SU-DHL-6 (cell line): Measurements from ENCODE around the gene NANOS2.

ENCODE experiments used
- H2AFZ ChIP-seq: fragments of 200-600 bp; sonication (generic); 2 replicates; pipeline ENCODE4 v1.6.1; 2014; ENCODE audit warnings: low read depth, mild to moderate bottlenecking, moderate library complexity, mixed read lengths, antibody characterized with exemption, low read length; ENCODE audit not compliant: severe bottlenecking
- H3F3A ChIP-seq: fragments of 200-600 bp; shearing (Covaris generic); 2 replicates; pipeline ENCODE4 v1.6.0; 2016; ENCODE audit warnings: antibody characterized with exemption, mild to moderate bottlenecking; ENCODE audit not compliant: insufficient read depth
- H3K27ac ChIP-seq: fragments of 200-600 bp; sonication (generic); 2 replicates; pipeline ENCODE4 v1.5.1; 2016; ENCODE audit warnings: low read depth, mild to moderate bottlenecking, low read length, moderate library complexity, mixed read lengths
- H3K27me3 ChIP-seq: fragments of 200-600 bp; sonication (generic), shearing (Covaris generic); 2 replicates; pipeline ENCODE4 v1.6.0; 2014; ENCODE audit warnings: mild to moderate bottlenecking, low read length
- H3K36me3 ChIP-seq: fragments of 200-600 bp; sonication (generic); 2 replicates; pipeline ENCODE4 v1.6.1; 2014; ENCODE audit warnings: mild to moderate bottlenecking, low read length, mixed read lengths
- H3K4me2 ChIP-seq: fragments of 300-600, 200-600 bp; shearing (Covaris generic), sonication (generic); 2 replicates; pipeline ENCODE4 v1.6.0; 2014; ENCODE audit warnings: low read length, low read depth, mild to moderate bottlenecking; ENCODE audit not compliant: poor library complexity, severe bottlenecking
- H3K4me3 ChIP-seq: fragments of 200-600 bp; sonication (generic); 2 replicates; pipeline ENCODE4 v1.5.1; 2014; ENCODE audit warnings: antibody characterized with exemption, low read length, mild to moderate bottlenecking, mixed read lengths; ENCODE audit not compliant: insufficient read depth, poor library complexity, severe bottlenecking
- H3K79me2 ChIP-seq: fragments of 200-600 bp; sonication (generic); 2 replicates; pipeline ENCODE4 v1.6.1; 2014; ENCODE audit warnings: mild to moderate bottlenecking, low read length, moderate library complexity; ENCODE audit not compliant: insufficient read depth
- H3K9ac ChIP-seq: fragments of 200-600 bp; sonication (generic); 2 replicates; pipeline ENCODE4 v1.7.0; 2014; ENCODE audit warnings: mild to moderate bottlenecking, low read length
- H3K9me2 ChIP-seq: fragments of 200-600 bp; sonication (generic); replicated peaks from 2 replicates; pipeline ENCODE4 v1.6.1; 2014; ENCODE audit warnings: low read length; ENCODE audit not compliant: insufficient read depth
- H3K9me3 ChIP-seq: fragments of 200-600 bp; sonication (generic); 2 replicates; pipeline ENCODE4 v1.6.1; 2014; ENCODE audit warnings: low read length, mixed read lengths; ENCODE audit not compliant: insufficient read depth
- H4K20me1 ChIP-seq: fragments of 200-600 bp; sonication (generic); 2 replicates; pipeline ENCODE4 v1.6.1; 2014; ENCODE audit warnings: low read depth, mild to moderate bottlenecking, antibody characterized with exemption, low read length, moderate library complexity, mixed read lengths
- CTCF ChIP-seq: fragments of 200-600 bp; sonication (generic); IDR thresholded peaks from one replicate; pipeline ENCODE4 v1.5.1; 2017; ENCODE audit warnings: antibody characterized with exemption, mild to moderate bottlenecking, low read length, moderate library complexity; ENCODE audit not compliant: insufficient read depth, poor library complexity, severe bottlenecking
- EZH2phosphoT487 ChIP-seq: fragments of 200-600 bp; sonication (generic), shearing (Covaris generic); conservative IDR thresholded peaks from 2 replicates; pipeline ENCODE4 v1.6.1; 2018; ENCODE audit warnings: mild to moderate bottlenecking, antibody characterized with exemption, low read length, moderate library complexity, mixed read lengths

The NANOS2 gene

GRCh38 chr19:45952341-45952685 lies 37.7 kb upstream of the NANOS2 start:
- no peak overlapping the region for H2AFZ ChIP-seq
- no peaks in the 10 kb centered on the region for H3K79me2 ChIP-seq
- H3K27me3 ChIP-seq = no peaks in the 10 kb centered on the region
- no peaks in the 10 kb centered on the region for H4K20me1 ChIP-seq
- no peaks in the 10 kb centered on the region for H3K9me3 ChIP-seq
- TF ChIP-seq EZH2phosphoT487 = no peak
- no peak overlapping the region for H3K4me3 ChIP-seq
- H3F3A ChIP-seq = no peaks in the 10 kb centered on the region
- no peak overlapping the region for H3K9ac ChIP-seq
- no peak overlapping the region for H3K4me2 ChIP-seq
- no peaks in the 10 kb centered on the region for H3K36me3 ChIP-seq
- H3K27ac ChIP-seq = no peak overlapping the region
- H3K9me2 ChIP-seq = no peaks in the 10 kb centered on the region

GRCh38 chr19:45947926-45948325 lies 33.3 kb upstream of the NANOS2 start:
- Histone ChIP-seq H3K4me2 (no peak overlapping the region), H2AFZ (no peak overlapping the region), H3K4me3 (no peak overlapping the region), H3K27ac (no peak overlapping the region), H3K9me2 (no peaks in the 10 kb centered on the region), H3F3A (no peaks in the 10 kb centered on the region), H3K27me3 (no peaks in the 10 kb centered on the region), H3K36me3 (no peaks in the 10 kb centered on the region), H3K79me2 (no peaks in the 10 kb centered on the region), H3K9me3 (no peaks in the 10 kb centered on the region), H4K20me1 (no peaks in the 10 kb centered on the region), H3K9ac (no peak overlapping the region)
- TF ChIP-seq EZH2phosphoT487 = no peak

GRCh38 chr19:45940515-45940805 lies 25.9 kb upstream of the NANOS2 start:
- Histone ChIP-seq H3K36me3 (no peaks in the 10 kb centered on the region), H3K9me2 (no peaks in the 10 kb centered on the region), H4K20me1 (no peaks in the 10 kb centered on the region), H3F3A (no peaks in the 10 kb centered on the region), H3K27me3 (no peaks in the 10 kb centered on the region), H3K9ac (no peak overlapping the region), H3K4me2 (no peak overlapping the region), H2AFZ (no peak overlapping the region), H3K79me2 (no peaks in the 10 kb centered on the region), H3K27ac (no peak overlapping the region), H3K9me3 (no peaks in the 10 kb centered on the region), H3K4me3 (no peak overlapping the region)
- TF ChIP-seq CTCF = no peak
- TF ChIP-seq EZH2phosphoT487 = no peak

GRCh38 chr19:45939792-45940514 lies 25.4 kb upstream of the NANOS2 start:
- Histone ChIP-seq H2AFZ (no peak overlapping the region), H3K9me2 (no peaks in the 10 kb centered on the region), H3K36me3 (no peaks in the 10 kb centered on the region), H3K4me2 (no peak overlapping the region), H3K9me3 (no peaks in the 10 kb centered on the region), H3K4me3 (no peak overlapping the region), H3K9ac (no peak overlapping the region), H3F3A (no peaks in the 10 kb centered on the region), H3K27me3 (no peaks in the 10 kb centered on the region), H3K27ac (no peak overlapping the region), H4K20me1 (no peaks in the 10 kb centered on the region), H3K79me2 (no peaks in the 10 kb centered on the region)
- no peak for TF ChIP-seq CTCF
- no peak for TF ChIP-seq EZH2phosphoT487
